CD4-positive, alpha-beta T cell treated with Interleukin-15 for 1 hour (primary cell): ENCODE measurements around the gene CTTNBP2NL.
"Not testable (repeated sequence)": the region's sequence is repeated elsewhere in the genome, so short reads cannot be mapped to it uniquely, and the experiment has no call there.

ENCODE experiments used
- DNase-seq: peaks from one replicate; pipeline ENCODE4 v3.0.0-alpha.2; 2020

Gene CTTNBP2NL

GRCh38 chr1:112429749-112430148 lies 33.7 kb downstream of the CTTNBP2NL start:
- DNase-seq, result no peak

GRCh38 chr1:112431038-112431437 lies 35.0 kb downstream of the CTTNBP2NL start:
- no peak for DNase-seq

GRCh38 chr1:112435448-112435847 lies 39.4 kb downstream of the CTTNBP2NL start:
- DNase-seq, result no peak

- no peak for DNase-seq
Measured at GRCh38 chr1:112436384-112437156, 40.6 kb downstream of the CTTNBP2NL start.

GRCh38 chr1:112438156-112438555 lies 42.1 kb downstream of the CTTNBP2NL start:
- not testable (repeated sequence) for DNase-seq

GRCh38 chr1:112439592-112439991 lies 43.6 kb downstream of the CTTNBP2NL start:
- no peak for DNase-seq

GRCh38 chr1:112440574-112440973 lies 44.6 kb downstream of the CTTNBP2NL start:
- DNase-seq, result no peak

GRCh38 chr1:112444269-112444668 lies 48.3 kb downstream of the CTTNBP2NL start:
- no peak for DNase-seq

GRCh38 chr1:112445596-112445995 lies 49.6 kb downstream of the CTTNBP2NL start:
- DNase-seq, result no peak

GRCh38 chr1:112446411-112446810 lies 50.4 kb downstream of the CTTNBP2NL start:
- no peak for DNase-seq

GRCh38 chr1:112448904-112449629 lies 53.1 kb downstream of the CTTNBP2NL start:
- no peak for DNase-seq

- DNase-seq, result no peak
Measured at GRCh38 chr1:112449630-112449983, 53.6 kb downstream of the CTTNBP2NL start.

- no peak for DNase-seq
Measured at GRCh38 chr1:112450773-112451172, 54.8 kb downstream of the CTTNBP2NL start.

GRCh38 chr1:112451301-112451700 lies 55.3 kb downstream of the CTTNBP2NL start:
- not testable (repeated sequence) for DNase-seq

- DNase-seq, result no peak
Measured at GRCh38 chr1:112453876-112454275, 57.9 kb downstream of the CTTNBP2NL start.

GRCh38 chr1:112454316-112454715 lies 58.3 kb downstream of the CTTNBP2NL start:
- DNase-seq, result no peak

GRCh38 chr1:112457241-112457640 lies 61.2 kb downstream of the CTTNBP2NL start:
- no peak for DNase-seq

- DNase-seq, result no peak
Measured at GRCh38 chr1:112457955-112458354, 61.9 kb downstream of the CTTNBP2NL start.

GRCh38 chr1:112458756-112459155 lies 62.7 kb downstream of the CTTNBP2NL start:
- DNase-seq, result no peak

- no peak for DNase-seq
Measured at GRCh38 chr1:112460615-112461014, 64.6 kb downstream of the CTTNBP2NL start.

- DNase-seq, result no peak
Measured at GRCh38 chr1:112461200-112461871, 65.3 kb downstream of the CTTNBP2NL start.

GRCh38 chr1:112462953-112463279 lies 66.9 kb downstream of the CTTNBP2NL start:
- DNase-seq, result no peak

GRCh38 chr1:112464501-112464900 lies 68.5 kb downstream of the CTTNBP2NL start:
- DNase-seq, result no peak

GRCh38 chr1:112465122-112465521 lies 69.1 kb downstream of the CTTNBP2NL start:
- no peak for DNase-seq
